Measurements from ENCODE around the gene POFUT2. TPM values are rescaled to one million over a fixed set of nuclear protein-coding genes. Genes with fewer than 3 reads are reported as not detected.

The POFUT2 gene
- total RNA-seq, 1 donor from 2014 or later: 62.5 TPM

- DNase-seq (ENCODE audit: low spot score in 2 of 2, unreplicated experiment in 2 of 2): no peak
- peaks cover 4% of the 10 kb centered on the region for H3K4me1 Mint-ChIP-seq
- H3K36me3 Mint-ChIP-seq: peaks cover 36% of the 10 kb centered on the region
- no peak for TF ChIP-seq CTCF (IDR thresholded peaks at IDR 0.05; ENCODE audit: unreplicated experiment)
- peaks cover 30% of the 10 kb centered on the region for H3K9me3 Mint-ChIP-seq
- no peak overlapping the region for H3K4me3 Mint-ChIP-seq
- no peak overlapping the region for H3K27ac Mint-ChIP-seq
- H3K27me3 Mint-ChIP-seq (ENCODE audit: low read depth): no peaks in the 10 kb centered on the region
Observed at GRCh38 chr21:45220071-45220481, 67.6 kb downstream of the POFUT2 start.

- H3K27ac Mint-ChIP-seq: no peak overlapping the region
- H3K4me3 Mint-ChIP-seq: no peak overlapping the region
- peaks cover 30% of the 10 kb centered on the region for H3K9me3 Mint-ChIP-seq
- DNase-seq (ENCODE audit: low spot score in 2 of 2, unreplicated experiment in 2 of 2): no peak
- H3K27me3 Mint-ChIP-seq (ENCODE audit: low read depth): no peaks in the 10 kb centered on the region
- peaks cover 40% of the 10 kb centered on the region for H3K36me3 Mint-ChIP-seq
- TF ChIP-seq CTCF (IDR thresholded peaks at IDR 0.05; ENCODE audit: unreplicated experiment): no peak
- peaks cover 4% of the 10 kb centered on the region for H3K4me1 Mint-ChIP-seq
Observed at GRCh38 chr21:45219517-45219916, 68.2 kb downstream of the POFUT2 start.

- no peak for DNase-seq (ENCODE audit: low spot score in 2 of 2, unreplicated experiment in 2 of 2)
- Mint-ChIP-seq H3K27me3 (ENCODE audit: low read depth) (no peaks in the 10 kb centered on the region), H3K27ac (no peak overlapping the region), H3K4me1 (peaks cover 9% of the 10 kb centered on the region), H3K36me3 (peaks cover 50% of the 10 kb centered on the region), H3K4me3 (no peak overlapping the region), H3K9me3 (peaks cover 35% of the 10 kb centered on the region)
- no peak for TF ChIP-seq CTCF (IDR thresholded peaks at IDR 0.05; ENCODE audit: unreplicated experiment)
Observed at GRCh38 chr21:45217010-45217409, 70.7 kb downstream of the POFUT2 start.

- Mint-ChIP-seq H3K27ac (no peak overlapping the region), H3K9me3 (peaks cover 35% of the 10 kb centered on the region), H3K4me1 (peaks cover 22% of the 10 kb centered on the region), H3K27me3 (ENCODE audit: low read depth) (no peaks in the 10 kb centered on the region), H3K36me3 (peaks cover 44% of the 10 kb centered on the region), H3K4me3 (no peak overlapping the region)
- DNase-seq (ENCODE audit: low spot score in 2 of 2, unreplicated experiment in 2 of 2): no peak
- TF ChIP-seq CTCF (IDR thresholded peaks at IDR 0.05; ENCODE audit: unreplicated experiment): no peak
Observed at GRCh38 chr21:45215213-45215612, 72.5 kb downstream of the POFUT2 start.

Other genes starting within 250 kb of the POFUT2 start
- 22.7 to 27.9 TPM (median 26.5 TPM) in 3 replicates for gene ADARB1, start 213.3 kb downstream of the POFUT2 start, total RNA-seq
- 302 to 315 TPM (median 305 TPM) in 3 replicates for gene COL18A1, start 117.3 kb upstream of the POFUT2 start, total RNA-seq